ENCODE measurements around the gene TLR8. TPM values are rescaled to one million over a fixed set of nuclear protein-coding genes. Genes with fewer than 3 reads are reported as not detected.

The TLR8 gene
- 0.20 TPM for polyA plus RNA-seq

GRCh38 chrX:12906046-12906761, at the start of gene TLR8:
TSS of gene TLR8 (plus strand) at chrX:12906620. CDS start at chrX:12906707, 87 bp downstream.
- H3K9me3 Mint-ChIP-seq, result no peaks in the 10 kb centered on the region
- peaks cover 5% of the 10 kb centered on the region for H3K27me3 Mint-ChIP-seq
- H3K4me3 Mint-ChIP-seq, result peak within 1 kb of the TSS in 1 of 4 donors; percentile 9
- H3K36me3 Mint-ChIP-seq, result no peaks in the 10 kb centered on the region
- H3K4me1 Mint-ChIP-seq, result peaks cover 3 to 4% (median 4%) of the 10 kb centered on the region in 3 donors
- no peak within 1 kb of the TSS for H3K27ac Mint-ChIP-seq

GRCh38 chrX:12865359-12865758, 41.1 kb upstream of the TLR8 start:
- Mint-ChIP-seq H3K36me3 (peaks cover 7% of the 10 kb centered on the region), H3K27me3 (peaks cover 2% of the 10 kb centered on the region), H3K9me3 (peaks cover 0 to 6% (median 2%) of the 10 kb centered on the region in 3 donors), H3K27ac (peak overlapping the region in 1 of 3 donors; percentile 28), H3K4me3 (no peak overlapping the region), H3K4me1 (peaks cover 4 to 24% (median 7%) of the 10 kb centered on the region in 3 donors)

GRCh38 chrX:12866451-12867377, 39.7 kb upstream of the TLR8 start, which contains the start of gene TLR7:
TSS of gene TLR7 (plus strand) at chrX:12867072. CDS start at chrX:12867579, 507 bp downstream.
- H3K4me3 Mint-ChIP-seq, result peak within 1 kb of the TSS; percentile 91 to 99 (median 94)
- peaks cover 9 to 29% (median 15%) of the 10 kb centered on the region in 3 donors for H3K4me1 Mint-ChIP-seq

GRCh38 chrX:12867685-12868084, 38.7 kb upstream of the TLR8 start:
- H3K27me3 Mint-ChIP-seq, result peaks cover 2% of the 10 kb centered on the region
- peaks cover 11% of the 10 kb centered on the region for H3K36me3 Mint-ChIP-seq
- peak overlapping the region; percentile 91 to 99 (median 94) for H3K4me3 Mint-ChIP-seq
- H3K4me1 Mint-ChIP-seq, result peaks cover 16 to 29% (median 21%) of the 10 kb centered on the region in 3 donors
- H3K27ac Mint-ChIP-seq, result peak overlapping the region; percentile 34 to 97 (median 92)
- H3K9me3 Mint-ChIP-seq, result peaks cover 0 to 4% (median 2%) of the 10 kb centered on the region in 3 donors

More at GRCh38 chrX:12866451-12867377, 39.7 kb upstream of the TLR8 start, which contains the start of gene TLR7:
- Mint-ChIP-seq H3K9me3 (peaks cover 0 to 4% (median 2%) of the 10 kb centered on the region in 3 donors), H3K27me3 (peaks cover 2% of the 10 kb centered on the region), H3K36me3 (peaks cover 9% of the 10 kb centered on the region), H3K27ac (peak within 1 kb of the TSS; percentile 34 to 97 (median 95))

GRCh38 chrX:12868747-12869146, 37.7 kb upstream of the TLR8 start:
- Mint-ChIP-seq H3K27me3 (peaks cover 2% of the 10 kb centered on the region), H3K36me3 (peaks cover 11% of the 10 kb centered on the region), H3K4me1 (peaks cover 19 to 29% (median 21%) of the 10 kb centered on the region in 3 donors), H3K9me3 (peaks cover 0 to 4% (median 2%) of the 10 kb centered on the region in 3 donors), H3K27ac (peak overlapping the region; percentile 34 to 92 (median 59)), H3K4me3 (peak overlapping the region; percentile 91 to 99 (median 94))

- peak overlapping the region; percentile 31 to 91 (median 70) for H3K4me3 Mint-ChIP-seq
- H3K27me3 Mint-ChIP-seq, result peaks cover 4% of the 10 kb centered on the region
- H3K4me1 Mint-ChIP-seq, result peaks cover 29 to 32% (median 29%) of the 10 kb centered on the region in 3 donors
- H3K27ac Mint-ChIP-seq, result peak overlapping the region; percentile 57 to 86 (median 80)
- H3K36me3 Mint-ChIP-seq, result peaks cover 11% of the 10 kb centered on the region
- peaks cover 0 to 4% (median under 1%) of the 10 kb centered on the region in 3 donors for H3K9me3 Mint-ChIP-seq
Measured at GRCh38 chrX:12871257-12871656, 35.2 kb upstream of the TLR8 start.

- Mint-ChIP-seq H3K27ac (peak overlapping the region in 1 of 3 donors; percentile 1), H3K36me3 (peaks cover 11% of the 10 kb centered on the region), H3K9me3 (peaks cover 0 to 2% (median 0%) of the 10 kb centered on the region in 3 donors), H3K4me3 (peak overlapping the region in 1 of 4 donors; percentile 21), H3K27me3 (peaks cover 2% of the 10 kb centered on the region), H3K4me1 (peaks cover 22 to 31% (median 28%) of the 10 kb centered on the region in 3 donors)
Measured at GRCh38 chrX:12872741-12873140, 33.7 kb upstream of the TLR8 start.

- H3K36me3 Mint-ChIP-seq, result peaks cover 4% of the 10 kb centered on the region
- peak overlapping the region in 2 of 3 donors; percentile 52 to 85 for H3K27ac Mint-ChIP-seq
- H3K4me1 Mint-ChIP-seq, result peaks cover 13 to 29% (median 28%) of the 10 kb centered on the region in 3 donors
- H3K4me3 Mint-ChIP-seq, result peak overlapping the region in 2 of 4 donors; percentile 41 to 47
- peaks cover 2% of the 10 kb centered on the region for H3K27me3 Mint-ChIP-seq
- H3K9me3 Mint-ChIP-seq, result no peaks in the 10 kb centered on the region
Measured at GRCh38 chrX:12874581-12874980, 31.8 kb upstream of the TLR8 start.

GRCh38 chrX:12877386-12877785, 29.0 kb upstream of the TLR8 start:
- peaks cover 2% of the 10 kb centered on the region for H3K36me3 Mint-ChIP-seq
- no peak overlapping the region for H3K27ac Mint-ChIP-seq
- H3K4me3 Mint-ChIP-seq, result no peak overlapping the region
- H3K27me3 Mint-ChIP-seq, result peaks cover 2% of the 10 kb centered on the region
- H3K9me3 Mint-ChIP-seq, result peaks cover 0 to 1% (median 0%) of the 10 kb centered on the region in 3 donors
- peaks cover 7 to 26% (median 16%) of the 10 kb centered on the region in 3 donors for H3K4me1 Mint-ChIP-seq

- Mint-ChIP-seq H3K36me3 (peaks cover 6% of the 10 kb centered on the region), H3K4me1 (peaks cover 7 to 21% (median 14%) of the 10 kb centered on the region in 3 donors), H3K4me3 (no peak overlapping the region), H3K9me3 (peaks cover 0 to 3% (median 1%) of the 10 kb centered on the region in 3 donors), H3K27ac (no peak overlapping the region), H3K27me3 (peaks cover 2% of the 10 kb centered on the region)
Measured at GRCh38 chrX:12878536-12878935, 27.9 kb upstream of the TLR8 start.

- Mint-ChIP-seq H3K27me3 (no peaks in the 10 kb centered on the region), H3K4me1 (peaks cover 0 to 9% (median 4%) of the 10 kb centered on the region in 3 donors), H3K36me3 (peaks cover 6% of the 10 kb centered on the region), H3K4me3 (no peak overlapping the region), H3K27ac (no peak overlapping the region), H3K9me3 (peaks cover 1 to 7% (median 2%) of the 10 kb centered on the region in 3 donors)
Measured at GRCh38 chrX:12881914-12882313, 24.5 kb upstream of the TLR8 start.

GRCh38 chrX:12885508-12885907, 20.9 kb upstream of the TLR8 start:
- peaks cover 1% of the 10 kb centered on the region for H3K27me3 Mint-ChIP-seq
- H3K4me3 Mint-ChIP-seq, result peak overlapping the region in 1 of 4 donors; percentile 2
- H3K4me1 Mint-ChIP-seq, result peaks cover 13 to 25% (median 24%) of the 10 kb centered on the region in 3 donors
- H3K36me3 Mint-ChIP-seq, result peaks cover 7% of the 10 kb centered on the region
- H3K9me3 Mint-ChIP-seq, result peaks cover 1 to 7% (median 2%) of the 10 kb centered on the region in 3 donors
- H3K27ac Mint-ChIP-seq, result no peak overlapping the region

GRCh38 chrX:12886545-12886944, 19.9 kb upstream of the TLR8 start:
- H3K4me1 Mint-ChIP-seq, result peaks cover 15 to 35% (median 34%) of the 10 kb centered on the region in 3 donors
- peaks cover 1 to 7% (median 2%) of the 10 kb centered on the region in 3 donors for H3K9me3 Mint-ChIP-seq
- H3K27ac Mint-ChIP-seq, result no peak overlapping the region
- no peak overlapping the region for H3K4me3 Mint-ChIP-seq
- H3K27me3 Mint-ChIP-seq, result peaks cover 6% of the 10 kb centered on the region
- peaks cover 7% of the 10 kb centered on the region for H3K36me3 Mint-ChIP-seq

GRCh38 chrX:12887141-12887540, 19.3 kb upstream of the TLR8 start:
- no peak overlapping the region for H3K4me3 Mint-ChIP-seq
- peaks cover 5% of the 10 kb centered on the region for H3K36me3 Mint-ChIP-seq
- H3K27me3 Mint-ChIP-seq, result peaks cover 8% of the 10 kb centered on the region
- H3K27ac Mint-ChIP-seq, result no peak overlapping the region
- H3K4me1 Mint-ChIP-seq, result peaks cover 17 to 35% (median 33%) of the 10 kb centered on the region in 3 donors
- H3K9me3 Mint-ChIP-seq, result peaks cover 0 to 7% (median 2%) of the 10 kb centered on the region in 3 donors

Data from IgD-negative memory B cell (primary cell).